ENCODE measurements around the gene ABHD10. TPM values are rescaled to one million over a fixed set of nuclear protein-coding genes. Genes with fewer than 3 reads are reported as not detected.

The ABHD10 gene
- total RNA-seq, 1 experiment from 2014 or later, result 41.8 TPM

- no peaks in the 10 kb centered on the region for H3K9me3 Mint-ChIP-seq (ENCODE audit: unreplicated experiment)
- BruUV-seq (replicated peaks), result no TSS peak
- intact Hi-C loops (cut with micrococcal nuclease; ENCODE audit: unreplicated experiment), result no loop called here
- Histone ChIP-seq H3K36me3 (ENCODE audit: control insufficient read depth, insufficient read depth, low read length) (no peaks in the 10 kb centered on the region), H3K4me3 (ENCODE audit: low read depth, low read length) (no peak overlapping the region), H3K4me1 (no peaks in the 10 kb centered on the region), H3K27me3 (replicated peaks; ENCODE audit: control insufficient read depth, insufficient read depth, low read length) (no peaks in the 10 kb centered on the region), H3K9me3 (no peaks in the 10 kb centered on the region)
- TF ChIP-seq, protein P1, sequence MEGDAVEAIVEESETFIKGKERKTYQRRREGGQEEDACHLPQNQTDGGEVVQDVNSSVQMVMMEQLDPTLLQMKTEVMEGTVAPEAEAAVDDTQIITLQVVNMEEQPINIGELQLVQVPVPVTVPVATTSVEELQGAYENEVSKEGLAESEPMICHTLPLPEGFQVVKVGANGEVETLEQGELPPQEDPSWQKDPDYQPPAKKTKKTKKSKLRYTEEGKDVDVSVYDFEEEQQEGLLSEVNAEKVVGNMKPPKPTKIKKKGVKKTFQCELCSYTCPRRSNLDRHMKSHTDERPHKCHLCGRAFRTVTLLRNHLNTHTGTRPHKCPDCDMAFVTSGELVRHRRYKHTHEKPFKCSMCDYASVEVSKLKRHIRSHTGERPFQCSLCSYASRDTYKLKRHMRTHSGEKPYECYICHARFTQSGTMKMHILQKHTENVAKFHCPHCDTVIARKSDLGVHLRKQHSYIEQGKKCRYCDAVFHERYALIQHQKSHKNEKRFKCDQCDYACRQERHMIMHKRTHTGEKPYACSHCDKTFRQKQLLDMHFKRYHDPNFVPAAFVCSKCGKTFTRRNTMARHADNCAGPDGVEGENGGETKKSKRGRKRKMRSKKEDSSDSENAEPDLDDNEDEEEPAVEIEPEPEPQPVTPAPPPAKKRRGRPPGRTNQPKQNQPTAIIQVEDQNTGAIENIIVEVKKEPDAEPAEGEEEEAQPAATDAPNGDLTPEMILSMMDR (IDR thresholded peaks at IDR 0.05; ENCODE audit: insufficient read depth in 1 of 2, low read depth in 1 of 2, low read length in 1 of 2, severe bottlenecking in 1 of 2, unreplicated experiment in 1 of 2), result no peak
- DNase-seq, result no peak
- H3K27me3 Mint-ChIP-seq (ENCODE audit: insufficient read depth, unreplicated experiment), result no peaks in the 10 kb centered on the region
- ChIA-PET POLR2A (no interaction called here), CTCF (no interaction called here)
- no peak overlapping the region for H3K27ac Mint-ChIP-seq (ENCODE audit: unreplicated experiment)
- no peak overlapping the region for H3K4me3 Mint-ChIP-seq (ENCODE audit: unreplicated experiment)
- H3K36me3 Mint-ChIP-seq (ENCODE audit: insufficient read depth, unreplicated experiment), result peaks cover 42% of the 10 kb centered on the region
- no peaks in the 10 kb centered on the region for H3K4me1 Mint-ChIP-seq (ENCODE audit: low read depth, unreplicated experiment)
Observed at GRCh38 chr3:111972891-111973290, 5.9 kb upstream of the ABHD10 start.

DNA sequence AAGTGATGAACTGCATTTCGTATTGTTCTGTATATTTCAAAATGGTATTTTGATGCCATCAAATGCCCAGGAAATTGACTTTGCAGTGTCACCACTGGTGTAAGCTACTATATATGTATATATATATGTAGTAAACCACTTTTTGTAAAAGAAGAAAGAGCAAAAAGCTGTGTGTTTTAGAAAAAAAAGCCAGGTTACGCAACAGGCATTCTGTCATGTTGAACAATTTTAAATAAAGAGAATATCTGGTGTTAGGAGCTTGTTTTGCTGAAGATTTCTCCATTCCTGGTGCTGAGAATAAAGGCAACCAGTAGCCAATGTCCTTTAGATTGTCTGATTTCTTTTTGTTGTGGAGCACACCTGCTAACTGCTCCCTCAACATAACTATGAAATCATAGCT is 3.7 kb upstream of the ABHD10 start:
- Mint-ChIP-seq H3K4me1 (ENCODE audit: low read depth, unreplicated experiment) (peaks cover 7% of the 10 kb centered on the region), H3K36me3 (ENCODE audit: insufficient read depth, unreplicated experiment) (peaks cover 28% of the 10 kb centered on the region), H3K4me3 (ENCODE audit: unreplicated experiment) (no peak overlapping the region), H3K9me3 (ENCODE audit: unreplicated experiment) (no peaks in the 10 kb centered on the region), H3K27ac (ENCODE audit: unreplicated experiment) (no peak overlapping the region), H3K27me3 (ENCODE audit: insufficient read depth, unreplicated experiment) (no peaks in the 10 kb centered on the region)
- Histone ChIP-seq H3K4me3 (ENCODE audit: low read depth, low read length) (no peak overlapping the region), H3K9me3 (no peaks in the 10 kb centered on the region), H3K27me3 (replicated peaks; ENCODE audit: control insufficient read depth, insufficient read depth, low read length) (no peaks in the 10 kb centered on the region), H3K4me1 (no peaks in the 10 kb centered on the region; the same call in 1 of the 2 replicates), H3K36me3 (ENCODE audit: control insufficient read depth, insufficient read depth, low read length) (no peaks in the 10 kb centered on the region)
- BruUV-seq (replicated peaks), result no TSS peak
- CTCF ChIA-PET, result no interaction called here
- POLR2A ChIA-PET, result no interaction called here
- DNase-seq, result no peak
- TF ChIP-seq, protein P1 (IDR thresholded peaks at IDR 0.05; ENCODE audit: insufficient read depth in 1 of 2, low read depth in 1 of 2, low read length in 1 of 2, severe bottlenecking in 1 of 2, unreplicated experiment in 1 of 2), result no peak
- intact Hi-C loops (cut with micrococcal nuclease; ENCODE audit: unreplicated experiment), result no loop called here

DNA sequence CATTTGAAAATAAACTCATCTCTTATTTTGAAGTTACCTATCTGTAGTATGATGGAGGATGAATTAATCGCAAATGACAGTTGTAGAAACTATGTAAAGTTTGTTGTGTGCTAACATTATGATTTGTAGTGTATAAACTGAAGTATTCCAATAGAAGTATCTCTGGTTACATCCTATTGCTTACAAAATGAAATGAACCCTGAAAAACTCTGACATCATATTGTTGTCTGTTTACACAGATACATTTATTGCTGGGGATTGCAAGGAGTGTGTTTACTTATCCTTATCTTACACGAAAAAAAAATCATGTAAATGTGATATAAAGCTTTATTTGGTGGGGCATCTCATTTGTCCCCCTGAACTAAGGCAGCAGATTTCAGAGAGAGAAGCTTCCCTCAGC is 2.6 kb upstream of the ABHD10 start:
- Mint-ChIP-seq H3K4me3 (ENCODE audit: unreplicated experiment) (no peak overlapping the region), H3K27ac (ENCODE audit: unreplicated experiment) (no peak overlapping the region), H3K36me3 (ENCODE audit: insufficient read depth, unreplicated experiment) (peaks cover 23% of the 10 kb centered on the region), H3K4me1 (ENCODE audit: low read depth, unreplicated experiment) (peaks cover 7% of the 10 kb centered on the region), H3K27me3 (ENCODE audit: insufficient read depth, unreplicated experiment) (no peaks in the 10 kb centered on the region), H3K9me3 (ENCODE audit: unreplicated experiment) (no peaks in the 10 kb centered on the region)
- BruUV-seq (replicated peaks), result no TSS peak
- H3K27me3 ChIP-seq (replicated peaks; ENCODE audit: control insufficient read depth, insufficient read depth, low read length), result no peaks in the 10 kb centered on the region
- H3K4me3 ChIP-seq (ENCODE audit: low read depth, low read length), result no peak overlapping the region
- H3K9me3 ChIP-seq, result no peaks in the 10 kb centered on the region
- TF ChIP-seq, protein P1 (IDR thresholded peaks at IDR 0.05; ENCODE audit: insufficient read depth in 1 of 2, low read depth in 1 of 2, low read length in 1 of 2, severe bottlenecking in 1 of 2, unreplicated experiment in 1 of 2), result no peak
- ChIA-PET CTCF (no interaction called here), POLR2A (no interaction called here)
- no peaks in the 10 kb centered on the region for H3K36me3 ChIP-seq (ENCODE audit: control insufficient read depth, insufficient read depth, low read length)
- DNase-seq, result no peak
- intact Hi-C loops (cut with micrococcal nuclease; ENCODE audit: unreplicated experiment), result no loop called here
- H3K4me1 ChIP-seq, result no peaks in the 10 kb centered on the region; the same call in 1 of the 2 replicates

All from Caco-2 (cell line).